ENCODE results near the gene MOB3C. TPM values are rescaled to one million over a fixed set of nuclear protein-coding genes. Genes with fewer than 3 reads are reported as not detected.

The MOB3C gene
- polyA plus RNA-seq, 3 donors, result 5.3 to 18.1 (median 6.1) TPM

GRCh38 chr1:46647611-46648010 is 31.0 kb upstream of the MOB3C start:
- H3K36me3 ChIP-seq (replicated peaks in 1 of 2; ENCODE audit: control insufficient read depth in 1 of 2, insufficient read depth in 2 of 2, low read length in 2 of 2), result peaks cover 24 to 57% of the 10 kb centered on the region in 2 donors
- no peak overlapping the region for H2AFZ ChIP-seq (ENCODE audit: insufficient read depth, low read depth, low read length, poor library complexity, severe bottlenecking)
- H4K20me1 ChIP-seq (ENCODE audit: insufficient read depth, low read length), result no peaks in the 10 kb centered on the region
- H3K9ac ChIP-seq (ENCODE audit: insufficient read depth, low read length, poor library complexity, severe bottlenecking), result no peak overlapping the region
- Mint-ChIP-seq H3K27ac (no peak overlapping the region), H3K9me3 (peaks cover 0 to 11% (median 7%) of the 10 kb centered on the region in 7 donors), H3K36me3 (peaks cover 41 to 56% of the 10 kb centered on the region in 2 donors), H3K27me3 (ENCODE audit: low read depth in 3 of 3) (no peaks in the 10 kb centered on the region), H3K4me3 (no peak overlapping the region), H3K4me1 (no peaks in the 10 kb centered on the region)
- H3K9me3 ChIP-seq (replicated peaks in 1 of 2; ENCODE audit: control insufficient read depth in 1 of 2, insufficient read depth in 1 of 2, low read length in 2 of 2), result peaks cover 0 to 9% of the 10 kb centered on the region in 2 donors
- no peaks in the 10 kb centered on the region for H3K27me3 ChIP-seq (ENCODE audit: control insufficient read depth in 2 of 2, insufficient read depth in 2 of 2, low read length in 2 of 2)
- TF ChIP-seq CTCF (IDR thresholded peaks at IDR 0.05), result no peak
- no peak overlapping the region for H3K4me3 ChIP-seq (replicated peaks in 1 of 3; ENCODE audit: low read depth in 2 of 3, low read length in 3 of 3)
- WGBS (ENCODE audit: insufficient coverage), result no CpG with 5 or more reads among the region's 3 CpGs
- H3K27ac ChIP-seq (ENCODE audit: low read depth in 1 of 2, low read length in 2 of 2), result no peak overlapping the region
- H3K4me1 ChIP-seq (ENCODE audit: control insufficient read depth in 1 of 2, insufficient read depth in 2 of 2, low read length in 2 of 2), result no peaks in the 10 kb centered on the region
- no peak for DNase-seq
- intact Hi-C loops (cut with micrococcal nuclease), result no loop called here
- no peaks in the 10 kb centered on the region for H3K79me2 ChIP-seq (ENCODE audit: insufficient read depth, low read length)
- no peak overlapping the region for H3K4me2 ChIP-seq (replicated peaks; ENCODE audit: extremely low read depth, low read length, poor library complexity, severe bottlenecking)

- H3K27me3 Mint-ChIP-seq (ENCODE audit: low read depth in 3 of 3), result no peaks in the 10 kb centered on the region
- H3K4me2 ChIP-seq (replicated peaks; ENCODE audit: extremely low read depth, low read length, poor library complexity, severe bottlenecking), result no peak overlapping the region
- no peaks in the 10 kb centered on the region for H4K20me1 ChIP-seq (ENCODE audit: insufficient read depth, low read length)
- no peak overlapping the region for H3K9ac ChIP-seq (ENCODE audit: insufficient read depth, low read length, poor library complexity, severe bottlenecking)
- H3K36me3 ChIP-seq (replicated peaks in 1 of 2; ENCODE audit: control insufficient read depth in 1 of 2, insufficient read depth in 2 of 2, low read length in 2 of 2), result peaks cover 20 to 59% of the 10 kb centered on the region in 2 donors
- no peak overlapping the region for H2AFZ ChIP-seq (ENCODE audit: insufficient read depth, low read depth, low read length, poor library complexity, severe bottlenecking)
- H3K27me3 ChIP-seq (ENCODE audit: control insufficient read depth in 2 of 2, insufficient read depth in 2 of 2, low read length in 2 of 2), result no peaks in the 10 kb centered on the region
- H3K4me3 Mint-ChIP-seq, result no peak overlapping the region
- no peak for TF ChIP-seq CTCF (IDR thresholded peaks at IDR 0.05)
- DNase-seq, result no peak
- H3K4me1 Mint-ChIP-seq, result no peaks in the 10 kb centered on the region
- H3K4me3 ChIP-seq (replicated peaks in 1 of 3; ENCODE audit: low read depth in 2 of 3, low read length in 3 of 3), result no peak overlapping the region
- H3K9me3 ChIP-seq (replicated peaks in 1 of 2; ENCODE audit: control insufficient read depth in 1 of 2, insufficient read depth in 1 of 2, low read length in 2 of 2), result peaks cover 0 to 9% of the 10 kb centered on the region in 2 donors
- H3K79me2 ChIP-seq (ENCODE audit: insufficient read depth, low read length), result no peaks in the 10 kb centered on the region
- H3K36me3 Mint-ChIP-seq, result peaks cover 40 to 55% of the 10 kb centered on the region in 2 donors
- H3K27ac ChIP-seq (ENCODE audit: low read depth in 1 of 2, low read length in 2 of 2), result no peak overlapping the region
- intact Hi-C loops (cut with micrococcal nuclease), result no loop called here
- peaks cover 0 to 11% (median 7%) of the 10 kb centered on the region in 7 donors for H3K9me3 Mint-ChIP-seq
- H3K27ac Mint-ChIP-seq, result no peak overlapping the region
- no peaks in the 10 kb centered on the region for H3K4me1 ChIP-seq (ENCODE audit: control insufficient read depth in 1 of 2, insufficient read depth in 2 of 2, low read length in 2 of 2)
- no CpG with 5 or more reads among the region's 2 CpGs for WGBS (ENCODE audit: insufficient coverage)
Measured at GRCh38 chr1:46646844-46647243, 30.2 kb upstream of the MOB3C start.
